Neural cell (in vitro differentiated cells): ENCODE data around the gene ADNP2. TPM values are rescaled to one million over a fixed set of nuclear protein-coding genes. Genes with fewer than 3 reads are reported as not detected.

Experiments used
- H2AFZ ChIP-seq: fragments of 200-600, 300-800 bp; sonication (generic), shearing (Covaris generic); 2 replicates; pipeline ENCODE4 v1.6.0; 2014; ENCODE audit warnings: low read depth, mild to moderate bottlenecking, antibody characterized with exemption, low read length, moderate library complexity
- H3F3A ChIP-seq: fragments of 200-600 bp; shearing (Covaris generic); 2 replicates; pipeline ENCODE4 v1.6.1; 2016; ENCODE audit warnings: mild to moderate bottlenecking, moderate library complexity, mixed read lengths, antibody characterized with exemption, low read length; ENCODE audit not compliant: insufficient read depth, poor library complexity, severe bottlenecking
- H3K27ac ChIP-seq: fragments of 200-600, 300-800 bp; sonication (generic), shearing (Covaris generic); 2 replicates; pipeline ENCODE4 v1.5.1; 2014; ENCODE audit warnings: mild to moderate bottlenecking, low read length, moderate library complexity
- H3K27me3 ChIP-seq: fragments of 300-800, 200-600 bp; sonication (generic), shearing (Covaris generic); 2 replicates; pipeline ENCODE4 v1.6.0; 2014; ENCODE audit warnings: mild to moderate bottlenecking, low read depth, low read length, moderate library complexity; ENCODE audit not compliant: insufficient read depth
- H3K36me3 ChIP-seq: fragments of 300-800, 200-600 bp; sonication (generic), shearing (Covaris generic); 2 replicates; pipeline ENCODE4 v1.5.1; 2014; ENCODE audit warnings: mild to moderate bottlenecking, antibody characterized with exemption, low read length, moderate library complexity; ENCODE audit not compliant: insufficient read depth
- H3K4me2 ChIP-seq: fragments of 300-800, 200-600 bp; sonication (generic), shearing (Covaris generic); 2 replicates; pipeline ENCODE4 v1.6.0; 2014; ENCODE audit warnings: mild to moderate bottlenecking, low read length
- H3K4me3 ChIP-seq: fragments of 300-800, 200-600 bp; sonication (generic), shearing (Covaris generic); 2 replicates; pipeline ENCODE4 v1.5.1; 2014; ENCODE audit warnings: mild to moderate bottlenecking, low read length, moderate library complexity
- H3K79me2 ChIP-seq: fragments of 200-600 bp; shearing (Covaris generic); replicated peaks from 2 replicates; pipeline ENCODE4 v1.6.0; 2014; ENCODE audit warnings: mild to moderate bottlenecking, low read length, moderate library complexity; ENCODE audit not compliant: insufficient read depth
- H3K9ac ChIP-seq: fragments of 300-800, 200-600 bp; sonication (generic), shearing (Covaris generic); 2 replicates; pipeline ENCODE4 v1.6.1; 2016; ENCODE audit warnings: mild to moderate bottlenecking, low read length, mixed read lengths
- H3K9me2 ChIP-seq: fragments of 200-600 bp; shearing (Covaris generic); 2 replicates; pipeline ENCODE4 v1.6.1; 2016; ENCODE audit warnings: mild to moderate bottlenecking, low read length, mixed read lengths; ENCODE audit not compliant: insufficient read depth
- H3K9me3 ChIP-seq: fragments of 200-600, 300-800 bp; sonication (generic), shearing (Covaris generic); 2 replicates; pipeline ENCODE4 v1.6.1; 2016; ENCODE audit warnings: mild to moderate bottlenecking, mixed run types, low read length, moderate library complexity, mixed read lengths
- H4K20me1 ChIP-seq: fragments of 200-600 bp; shearing (Covaris generic); 2 replicates; pipeline ENCODE4 v1.6.1; 2016; ENCODE audit warnings: mild to moderate bottlenecking, mixed run types; ENCODE audit not compliant: insufficient read depth
- EP300 ChIP-seq: fragments of 450-650 bp; conservative IDR thresholded peaks from 2 replicates; pipeline ENCODE4 v1.6.1; 2014; ENCODE audit warnings: antibody characterized with exemption, mild to moderate bottlenecking, moderate library complexity; ENCODE audit not compliant: poor library complexity, severe bottlenecking
- EZH2 ChIP-seq: fragments of 200-600, 300-800 bp; shearing (Covaris generic), sonication (generic); IDR thresholded peaks from 2 replicates; pipeline ENCODE4 v1.6.1; 2014; ENCODE audit warnings: antibody characterized with exemption, low read length, borderline replicate concordance, mild to moderate bottlenecking; ENCODE audit not compliant: insufficient read depth, poor library complexity, severe bottlenecking
- MXI1 ChIP-seq: fragments of 450-650 bp; conservative IDR thresholded peaks from 2 replicates; pipeline ENCODE4 v1.6.1; 2014; ENCODE audit warnings: antibody characterized with exemption, mild to moderate bottlenecking; ENCODE audit not compliant: poor library complexity, severe bottlenecking
- POLR2AphosphoS5 ChIP-seq: IDR thresholded peaks from 2 replicates; pipeline ENCODE4 v1.6.1; 2012
- RAD21 ChIP-seq: fragments of 450-650 bp; conservative IDR thresholded peaks from 2 replicates; pipeline ENCODE4 v1.6.1; 2014; ENCODE audit warnings: antibody characterized with exemption, mild to moderate bottlenecking, moderate library complexity
- REST ChIP-seq: IDR thresholded peaks from 2 replicates; pipeline ENCODE4 v1.6.1; 2012; ENCODE audit warnings: borderline replicate concordance
- SMC3 ChIP-seq: fragments of 450-650 bp; conservative IDR thresholded peaks from 2 replicates; pipeline ENCODE4 v1.6.1; 2014; ENCODE audit warnings: antibody characterized with exemption, mild to moderate bottlenecking, moderate library complexity; ENCODE audit not compliant: poor library complexity
- TAF1 ChIP-seq: IDR thresholded peaks from 2 replicates; pipeline ENCODE4 v1.6.1; 2012; ENCODE audit warnings: low read depth
- polyA plus RNA-seq: library from polyadenylated mRNA; depleted of rRNA; stranded (reverse); fragments of >200 nt; gene quantifications from 2 replicates; pipeline ENCODE4 v1.2.3, GENCODE V29; 2014
- TF ChIP-seq, protein P1 (sequence below): fragments of 450-650 bp; IDR thresholded peaks from 2 replicates; pipeline ENCODE4 v1.5.1; 2014; ENCODE audit warnings: antibody characterized with exemption, mild to moderate bottlenecking, moderate library complexity; ENCODE audit not compliant: poor library complexity, severe bottlenecking

Gene ADNP2
- polyA plus RNA-seq, 1 donor from 2014 or later = 16.9 TPM

GRCh38 chr18:80097201-80097600, 11.9 kb upstream of the ADNP2 start:
- Histone ChIP-seq H3K9me2 (no peaks in the 10 kb centered on the region), H2AFZ (no peak overlapping the region), H3K27ac (no peak overlapping the region), H3K4me3 (no peak overlapping the region), H3F3A (no peaks in the 10 kb centered on the region), H3K79me2 (no peaks in the 10 kb centered on the region), H3K9me3 (no peaks in the 10 kb centered on the region), H3K4me2 (no peak overlapping the region), H3K36me3 (no peaks in the 10 kb centered on the region), H4K20me1 (no peaks in the 10 kb centered on the region), H3K27me3 (no peaks in the 10 kb centered on the region), H3K9ac (no peak overlapping the region)
- TF ChIP-seq EZH2 (no peak), RAD21 (no peak), POLR2AphosphoS5 (no peak), REST (no peak), TAF1 (no peak), EP300 (no peak), SMC3 (no peak)

- no peak overlapping the region for H3K4me2 ChIP-seq
Observed at GRCh38 chr18:80103231-80103630, 5.8 kb upstream of the ADNP2 start.

More at GRCh38 chr18:80103231-80103630, 5.8 kb upstream of the ADNP2 start:
- TF ChIP-seq REST (no peak), POLR2AphosphoS5 (no peak), RAD21 (no peak), EZH2 (no peak), EP300 (no peak), MXI1 (no peak)
- TF ChIP-seq, protein P1, sequence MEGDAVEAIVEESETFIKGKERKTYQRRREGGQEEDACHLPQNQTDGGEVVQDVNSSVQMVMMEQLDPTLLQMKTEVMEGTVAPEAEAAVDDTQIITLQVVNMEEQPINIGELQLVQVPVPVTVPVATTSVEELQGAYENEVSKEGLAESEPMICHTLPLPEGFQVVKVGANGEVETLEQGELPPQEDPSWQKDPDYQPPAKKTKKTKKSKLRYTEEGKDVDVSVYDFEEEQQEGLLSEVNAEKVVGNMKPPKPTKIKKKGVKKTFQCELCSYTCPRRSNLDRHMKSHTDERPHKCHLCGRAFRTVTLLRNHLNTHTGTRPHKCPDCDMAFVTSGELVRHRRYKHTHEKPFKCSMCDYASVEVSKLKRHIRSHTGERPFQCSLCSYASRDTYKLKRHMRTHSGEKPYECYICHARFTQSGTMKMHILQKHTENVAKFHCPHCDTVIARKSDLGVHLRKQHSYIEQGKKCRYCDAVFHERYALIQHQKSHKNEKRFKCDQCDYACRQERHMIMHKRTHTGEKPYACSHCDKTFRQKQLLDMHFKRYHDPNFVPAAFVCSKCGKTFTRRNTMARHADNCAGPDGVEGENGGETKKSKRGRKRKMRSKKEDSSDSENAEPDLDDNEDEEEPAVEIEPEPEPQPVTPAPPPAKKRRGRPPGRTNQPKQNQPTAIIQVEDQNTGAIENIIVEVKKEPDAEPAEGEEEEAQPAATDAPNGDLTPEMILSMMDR = no peak
- no peaks in the 10 kb centered on the region for H3K27me3 ChIP-seq
- no peak overlapping the region for H2AFZ ChIP-seq
- H3K36me3 ChIP-seq = no peaks in the 10 kb centered on the region
- H3K9me3 ChIP-seq = no peaks in the 10 kb centered on the region
- H3K27ac ChIP-seq = no peak overlapping the region
- no peak overlapping the region for H3K9ac ChIP-seq
- H3F3A ChIP-seq = no peaks in the 10 kb centered on the region
- H3K4me3 ChIP-seq = no peak overlapping the region
- no peaks in the 10 kb centered on the region for H3K9me2 ChIP-seq
- H3K79me2 ChIP-seq = no peaks in the 10 kb centered on the region
- no peaks in the 10 kb centered on the region for H4K20me1 ChIP-seq
